GM18909 (cell line): Measurements from ENCODE around the gene KDM1B.
"Not testable (repeated sequence)": the region's sequence is repeated elsewhere in the genome, so short reads cannot be mapped to it uniquely, and the experiment has no call there.

Experiments used
- ATAC-seq: cut with Tn5 transposase; IDR thresholded peaks from one replicate; pipeline ENCODE4 v1.9.1; 2021; ENCODE audit warnings: mild to moderate bottlenecking; ENCODE audit not compliant: unreplicated experiment, poor library complexity

Gene KDM1B

DNA sequence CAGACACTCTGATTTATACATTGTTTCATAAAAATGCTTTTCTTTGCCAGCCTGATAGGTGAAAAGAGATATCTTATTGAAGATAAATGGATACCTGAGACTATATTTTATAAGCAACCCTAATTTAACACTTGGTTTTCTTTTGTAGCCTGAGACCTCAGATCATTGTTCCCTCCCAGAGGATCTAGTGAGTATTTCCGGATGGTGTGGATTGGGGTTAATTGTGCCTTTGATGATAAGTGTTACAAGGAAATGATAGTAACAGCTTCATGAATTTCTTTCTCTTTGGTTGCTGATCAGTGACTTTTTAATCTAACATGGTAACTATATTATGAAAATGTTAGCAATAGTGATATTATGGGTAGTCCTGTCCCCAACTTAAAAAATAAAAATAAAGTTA lies 30.4 kb downstream of the KDM1B start:
- no peak for ATAC-seq

DNA sequence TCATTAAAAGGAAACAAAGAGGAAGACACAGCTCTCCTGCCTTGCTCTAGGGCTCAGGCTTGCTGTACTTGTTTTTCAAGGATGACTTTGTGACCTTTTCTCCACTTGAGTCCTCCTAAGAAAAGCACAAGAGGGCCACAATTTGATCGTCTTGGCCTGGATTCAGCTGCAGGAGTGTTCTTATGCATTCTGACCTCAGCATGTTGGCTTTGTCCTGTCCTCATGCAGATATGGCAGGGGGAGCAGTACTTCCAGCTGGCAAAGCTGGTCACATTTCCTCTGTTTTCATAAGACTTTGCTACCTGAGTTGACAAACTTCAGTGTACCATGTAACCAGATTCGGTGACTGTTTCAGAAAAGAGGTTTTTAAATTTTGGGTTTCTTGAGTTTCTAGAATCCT lies 30.8 kb downstream of the KDM1B start:
- ATAC-seq: no peak

DNA sequence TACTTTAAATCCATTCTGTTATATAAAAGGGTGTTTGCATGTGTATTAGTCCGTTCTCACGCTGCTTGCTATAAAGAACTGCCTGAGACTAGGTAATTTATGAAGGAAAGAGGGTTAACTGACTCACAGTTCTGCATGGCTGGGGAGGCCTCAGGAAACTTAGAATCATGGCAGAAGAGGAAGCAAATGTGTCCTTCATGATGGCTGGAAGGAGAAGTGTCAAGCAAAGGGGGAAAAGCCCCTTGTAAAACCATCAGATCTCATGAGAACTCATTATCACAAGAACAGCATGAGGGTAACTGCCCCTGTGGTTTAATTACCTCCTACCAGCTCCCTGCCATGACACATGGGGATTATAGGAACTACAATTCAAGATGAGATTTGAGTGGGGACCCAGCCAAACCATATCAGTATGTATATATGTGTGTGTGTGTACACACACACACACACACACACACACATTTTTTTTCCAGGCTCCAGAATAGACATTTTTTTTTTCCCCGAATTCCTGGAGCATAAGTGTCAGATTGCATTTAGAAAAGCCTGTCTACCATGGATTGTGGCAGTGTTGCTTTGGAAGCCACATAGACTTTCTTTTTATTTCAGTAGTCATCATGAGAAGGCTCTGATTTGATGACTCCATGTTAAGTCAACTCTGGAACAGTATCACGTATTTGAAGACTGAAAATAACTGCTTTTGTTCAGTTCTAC lies 31.5 kb downstream of the KDM1B start:
- no peak for ATAC-seq

GRCh38 chr6:18187701-18188100 lies 32.5 kb downstream of the KDM1B start:
- no peak for ATAC-seq

DNA sequence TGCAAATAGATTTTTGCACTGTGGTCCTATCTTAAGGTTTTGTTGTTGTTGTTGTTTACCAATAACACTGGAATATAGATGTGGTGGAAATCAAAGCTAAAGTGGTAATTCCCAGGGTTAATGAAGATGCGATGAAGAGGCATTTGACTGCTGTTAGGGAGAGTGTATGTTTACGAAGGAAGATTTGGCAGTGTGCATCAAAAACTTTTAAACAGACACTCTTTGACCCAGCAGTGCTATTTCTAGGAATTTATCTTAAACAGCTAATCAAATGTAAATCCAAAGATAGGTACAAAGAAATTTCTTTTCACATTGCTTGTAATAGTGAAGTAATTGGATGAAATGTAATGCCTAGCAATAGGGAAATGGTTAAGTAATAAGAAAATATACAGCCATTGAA lies 34.0 kb downstream of the KDM1B start:
- no peak for ATAC-seq

DNA sequence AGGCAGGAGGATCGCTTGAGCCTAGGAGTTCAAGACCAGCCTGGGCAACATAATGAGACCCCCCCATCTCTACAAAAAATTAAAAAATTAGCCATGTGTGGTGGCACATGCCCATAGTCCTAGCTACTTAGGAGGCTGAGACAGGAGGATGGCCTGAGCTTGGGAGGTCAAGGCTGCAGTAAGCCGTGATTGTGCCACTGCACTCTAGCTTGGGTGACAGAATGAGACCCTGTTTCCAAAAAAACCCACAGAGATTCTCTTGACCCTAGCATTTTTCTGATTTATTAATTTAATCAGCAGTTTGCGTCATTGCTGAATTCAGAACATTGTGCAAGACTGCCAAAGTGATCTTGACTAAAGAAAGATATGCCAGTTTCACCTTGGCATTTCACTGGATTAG lies 36.8 kb downstream of the KDM1B start:
- no peak for ATAC-seq

- ATAC-seq: no peak
Observed at GRCh38 chr6:18203786-18204185, 48.6 kb downstream of the KDM1B start.

GRCh38 chr6:18204691-18205090 lies 49.5 kb downstream of the KDM1B start:
- no peak for ATAC-seq

DNA sequence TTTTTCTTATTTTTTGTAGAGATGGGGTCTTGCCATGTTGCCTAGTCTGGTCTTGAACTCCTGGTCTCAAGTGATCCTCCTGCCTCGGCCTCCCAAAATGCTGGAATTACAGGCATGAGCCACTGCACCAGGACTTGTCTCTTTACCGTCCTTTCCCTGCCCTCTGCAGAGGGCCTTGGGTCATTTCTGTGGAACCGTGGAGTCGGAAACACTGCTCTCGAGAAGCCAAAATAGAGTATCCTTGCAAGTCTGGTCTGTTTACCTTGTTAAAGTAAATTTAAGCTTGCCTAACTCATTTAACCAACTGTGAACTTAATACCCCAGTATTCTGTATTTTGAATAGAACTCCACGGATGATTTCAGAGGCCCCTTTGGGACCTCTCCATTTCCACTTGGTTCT lies 51.4 kb downstream of the KDM1B start:
- ATAC-seq: no peak

- ATAC-seq: no peak
Observed at GRCh38 chr6:18207438-18207837, 52.2 kb downstream of the KDM1B start.

- ATAC-seq: no peak
Observed at GRCh38 chr6:18207949-18208348, 52.7 kb downstream of the KDM1B start.

DNA sequence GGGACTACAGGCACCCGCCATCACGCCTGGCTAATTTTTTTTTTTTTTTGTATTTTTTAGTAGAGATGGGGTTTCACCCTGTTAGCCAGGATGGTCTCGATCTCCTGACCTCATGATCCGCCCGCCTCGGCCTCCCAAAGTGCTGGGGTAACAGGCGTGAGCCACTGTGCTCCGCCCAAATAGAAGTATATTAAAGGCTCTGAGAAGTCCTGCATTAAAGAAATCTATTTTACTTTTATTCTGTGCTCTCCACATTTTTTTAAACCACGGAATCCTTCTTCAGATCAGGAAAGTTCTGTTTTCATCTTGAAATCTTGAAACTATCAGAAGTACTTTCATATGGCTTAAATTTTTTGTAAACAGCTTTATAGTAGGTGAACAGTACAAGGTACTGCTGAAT lies 53.6 kb downstream of the KDM1B start:
- ATAC-seq: not testable (repeated sequence)

DNA sequence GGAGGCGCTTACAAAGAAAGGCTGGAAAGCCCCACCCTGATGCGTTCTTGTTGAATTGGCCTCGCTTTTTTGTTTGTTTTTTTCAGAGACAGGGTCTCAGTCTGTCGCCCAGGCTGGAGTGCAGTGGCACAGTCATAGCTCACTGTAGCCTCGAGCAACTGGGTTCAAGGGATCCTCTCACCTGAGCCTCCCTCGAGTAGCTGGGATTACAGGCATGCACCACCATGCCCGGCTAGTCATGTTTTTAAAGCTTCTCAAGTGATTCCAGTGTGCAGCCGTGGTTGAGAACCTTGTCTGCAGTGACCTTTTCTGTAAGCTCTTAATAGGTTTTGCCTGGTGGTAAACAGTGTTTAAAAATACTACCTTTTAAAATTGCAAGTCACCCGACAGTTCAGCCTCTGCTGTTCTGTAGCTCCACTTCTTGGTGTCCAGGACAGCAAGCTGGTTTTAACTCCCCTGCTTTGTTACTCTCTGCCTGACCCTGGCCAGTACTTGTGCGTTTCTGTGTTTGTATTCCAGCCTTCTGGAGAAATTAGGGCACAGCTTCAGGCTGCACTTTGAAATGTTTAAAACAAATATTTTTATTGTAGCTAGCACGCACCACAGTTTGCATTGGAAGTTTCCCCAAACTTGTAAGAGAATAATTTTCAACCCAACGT lies 54.4 kb downstream of the KDM1B start:
- ATAC-seq: no peak

GRCh38 chr6:18210707-18211106 lies 55.5 kb downstream of the KDM1B start:
- ATAC-seq: no peak

DNA sequence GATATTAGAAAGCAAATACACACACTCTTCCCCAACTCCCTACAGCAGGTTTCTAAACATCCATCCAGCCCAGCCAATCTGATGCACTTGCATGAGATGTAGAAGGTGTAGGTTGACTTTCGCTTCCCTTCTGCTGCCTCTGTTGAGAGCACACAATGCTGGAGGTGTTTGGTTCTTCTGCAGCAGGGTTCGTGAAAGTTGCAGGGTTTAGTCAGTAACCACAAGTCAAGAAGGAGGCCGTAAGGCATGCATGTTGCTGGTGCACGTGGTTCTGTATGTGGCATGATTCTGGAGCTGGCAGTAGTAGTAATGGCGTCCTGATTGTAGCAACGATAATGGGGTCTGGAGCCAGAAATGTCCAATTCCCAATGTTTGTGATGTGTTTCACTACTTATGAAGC lies 56.1 kb downstream of the KDM1B start:
- ATAC-seq: peak; percentile 93

DNA sequence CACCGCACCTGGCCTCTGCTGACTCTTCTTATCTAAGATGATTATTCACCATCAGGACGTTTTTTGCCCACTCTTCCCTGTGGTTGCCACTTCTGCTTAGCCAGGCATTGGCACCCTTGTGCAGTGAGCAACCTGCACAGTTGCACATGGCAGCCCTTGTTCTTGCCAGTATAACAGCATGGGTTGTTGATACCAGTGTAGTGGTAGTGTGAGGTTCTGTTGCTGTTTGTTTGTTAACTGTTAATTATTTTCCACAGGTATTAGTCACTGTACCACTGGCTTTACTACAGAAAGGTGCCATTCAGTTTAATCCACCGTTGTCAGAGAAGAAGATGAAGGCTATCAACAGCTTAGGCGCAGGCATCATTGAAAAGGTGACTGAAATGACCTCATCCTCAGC lies 57.0 kb downstream of the KDM1B start:
- ATAC-seq: no peak

- no peak for ATAC-seq
Observed at GRCh38 chr6:18213439-18213838, 58.2 kb downstream of the KDM1B start.

GRCh38 chr6:18214003-18214402 lies 58.8 kb downstream of the KDM1B start:
- ATAC-seq: peak; percentile 38

DNA sequence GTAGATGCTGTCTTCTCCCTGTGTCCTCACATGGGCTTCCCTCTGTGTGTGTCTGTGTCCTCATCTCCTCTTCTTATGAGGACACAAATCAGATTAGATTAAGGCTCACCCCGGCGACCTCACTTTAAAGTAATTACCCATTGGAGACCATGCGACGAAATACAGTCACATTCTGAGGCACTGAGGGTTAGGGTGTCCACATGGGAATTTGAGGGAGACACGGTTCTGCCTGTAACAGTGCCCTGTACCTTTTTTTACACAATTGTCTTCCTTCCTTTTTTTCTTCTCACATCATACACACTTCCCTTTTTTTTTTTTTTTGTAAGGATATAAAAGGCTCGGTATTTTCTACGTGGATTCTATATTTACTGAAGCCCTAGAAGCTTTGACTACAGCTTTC lies 60.2 kb downstream of the KDM1B start:
- ATAC-seq: no peak

DNA sequence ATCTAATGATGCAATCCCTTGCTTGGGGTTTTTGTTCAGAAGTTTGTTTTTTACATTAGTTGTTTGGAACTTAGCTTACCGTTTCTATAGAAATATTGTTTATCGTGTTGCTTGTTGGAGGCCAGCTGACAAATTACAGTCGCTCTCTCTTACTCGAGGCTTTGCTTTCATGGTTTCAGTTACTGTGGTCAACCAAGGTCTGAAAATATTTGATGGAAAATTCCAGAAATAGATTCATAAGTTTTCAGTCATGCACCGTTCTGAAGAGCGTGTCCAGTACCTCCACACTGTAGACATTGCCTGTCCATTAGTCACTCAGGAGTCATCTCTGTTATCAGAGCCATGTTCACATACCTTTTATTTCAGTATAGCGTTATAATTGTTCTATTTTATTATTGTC lies 61.2 kb downstream of the KDM1B start:
- ATAC-seq: peak; percentile 44

- ATAC-seq: no peak
Observed at GRCh38 chr6:18218233-18218632, 63.0 kb downstream of the KDM1B start.

DNA sequence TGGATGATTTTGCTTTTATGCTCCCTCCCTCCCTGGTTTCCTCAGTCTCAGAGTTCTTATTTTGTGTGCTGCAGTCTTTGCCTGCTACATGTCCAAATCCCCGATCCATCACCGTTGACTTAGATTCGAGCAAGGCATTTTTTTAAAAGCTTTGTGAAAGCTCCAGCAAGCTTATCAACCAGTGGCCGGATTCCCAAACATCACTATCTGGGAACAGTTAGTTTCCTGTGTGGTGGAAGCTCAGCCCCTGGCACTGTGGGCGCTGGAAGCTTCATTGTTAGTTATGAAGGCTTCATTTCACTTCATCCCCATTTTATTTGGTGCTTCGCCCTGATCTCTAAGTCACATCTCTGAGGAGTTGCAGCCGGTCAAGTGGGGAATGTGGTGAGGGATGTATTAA lies 64.4 kb downstream of the KDM1B start:
- no peak for ATAC-seq
